Endodermal cell (in vitro differentiated cells): Measurements from ENCODE around the gene DUS1L. TPM values are rescaled to one million over a fixed set of nuclear protein-coding genes. Genes with fewer than 3 reads are reported as not detected.

Experiments
- DNase-seq: peaks from one replicate; pipeline ENCODE4 v3.0.0-alpha.2; 2017
- H3K27ac ChIP-seq: 2 replicates; pipeline ENCODE4 v1.5.1; 2013; ENCODE audit warnings: mild to moderate bottlenecking, low read depth, low read length, moderate library complexity
- H3K27me3 ChIP-seq: 2 replicates; pipeline ENCODE4 v1.6.1; 2013; ENCODE audit warnings: mild to moderate bottlenecking, low read length, moderate library complexity; ENCODE audit not compliant: insufficient read depth, control insufficient read depth, poor library complexity, severe bottlenecking
- H3K36me3 ChIP-seq: 2 replicates; pipeline ENCODE4 v1.7.0; 2013; ENCODE audit warnings: mild to moderate bottlenecking, low read length, moderate library complexity; ENCODE audit not compliant: control insufficient read depth, insufficient read depth
- H3K4me1 ChIP-seq: one replicate; pipeline ENCODE4 v1.7.0; 2013; ENCODE audit warnings: low read length; ENCODE audit not compliant: control insufficient read depth, insufficient read depth
- H3K4me3 ChIP-seq: 2 replicates; pipeline ENCODE4 v1.5.1; 2013; ENCODE audit warnings: mild to moderate bottlenecking, low read length, moderate library complexity
- H3K9ac ChIP-seq: 2 replicates; pipeline ENCODE4 v1.6.1; 2013; ENCODE audit warnings: mild to moderate bottlenecking, low read length, moderate library complexity; ENCODE audit not compliant: poor library complexity, severe bottlenecking; ENCODE audit errors: extremely low read depth
- H3K9me3 ChIP-seq: 2 replicates; pipeline ENCODE4 v1.6.1; 2013; ENCODE audit warnings: mild to moderate bottlenecking, low read length, moderate library complexity; ENCODE audit not compliant: control insufficient read depth
- H3K27ac Mint-ChIP-seq: 2 replicates; pipeline ENCODE4 v1.8.0; 2020; ENCODE audit warnings: mixed read lengths
- H3K27me3 Mint-ChIP-seq: 2 replicates; pipeline ENCODE4 v1.8.0; 2021; ENCODE audit warnings: mild to moderate bottlenecking, mixed read lengths; ENCODE audit not compliant: insufficient read depth
- H3K36me3 Mint-ChIP-seq: 2 replicates; pipeline ENCODE4 v1.8.0; 2020; ENCODE audit warnings: low read depth, mixed read lengths
- H3K4me1 Mint-ChIP-seq: 2 replicates; pipeline ENCODE4 v1.8.0; 2020; ENCODE audit warnings: mixed read lengths
- H3K4me3 Mint-ChIP-seq: 2 replicates; pipeline ENCODE4 v1.8.0; 2020; ENCODE audit warnings: mild to moderate bottlenecking, moderate library complexity, mixed read lengths
- H3K9me3 Mint-ChIP-seq: 2 replicates; pipeline ENCODE4 v1.8.0; 2020; ENCODE audit warnings: mild to moderate bottlenecking, mixed read lengths
- CTCF ChIP-seq: fragments of 200-600 bp; sonication (generic); conservative IDR thresholded peaks from 2 replicates; pipeline ENCODE4 v1.5.0; 2021; ENCODE audit warnings: antibody characterized with exemption, mild to moderate bottlenecking
- WGBS, 2 experiments: methylation state at CpG; one replicate each; pipeline versions ENCODE4 v1.1.5 to v1.1.7; 2013; ENCODE audit warnings: missing lambda C conversion rate in 2 of 2, mixed read lengths in 1 of 2; ENCODE audit not compliant: insufficient coverage in 1 of 2, insufficient read length in 1 of 2; 5-methylcytosine and 5-hydroxymethylcytosine counted together
- total RNA-seq, 2 donors: library from RNA; stranded (reverse); fragmentation: NEBNext Ultra II Directional in 1 of 2; extraction: Animal tissue kit (Norgen Biotek cat#: 25700) in 1 of 2; gene quantifications; 2 replicates in 1 of 2; 3 replicates in 1 of 2; pipeline ENCODE4 v1.2.1, GENCODE V29; 2021

The DUS1L gene
- total RNA-seq, 2 donors from 2014 or later = 85.3 to 108 TPM

GRCh38 chr17:82014432-82014831, 51.2 kb downstream of the DUS1L start:
- Mint-ChIP-seq H3K4me3 (no peak overlapping the region), H3K4me1 (no peaks in the 10 kb centered on the region), H3K9me3 (no peaks in the 10 kb centered on the region), H3K27me3 (no peaks in the 10 kb centered on the region), H3K36me3 (peaks cover 8% of the 10 kb centered on the region), H3K27ac (no peak overlapping the region)
- Histone ChIP-seq H3K9ac (no peak overlapping the region), H3K4me1 (no peaks in the 10 kb centered on the region), H3K36me3 (peaks cover 7% of the 10 kb centered on the region), H3K27me3 (no peaks in the 10 kb centered on the region), H3K9me3 (no peaks in the 10 kb centered on the region), H3K4me3 (no peak overlapping the region), H3K27ac (no peak overlapping the region)
- no peak for DNase-seq
- 93% methylated on average over 12 to 23 of the region's 23 CpGs for WGBS, 2 experiments
- no peak for TF ChIP-seq CTCF

GRCh38 chr17:82013772-82014321, 51.8 kb downstream of the DUS1L start:
- Histone ChIP-seq H3K4me1 (no peaks in the 10 kb centered on the region), H3K27me3 (no peaks in the 10 kb centered on the region), H3K27ac (no peak overlapping the region), H3K9ac (no peak overlapping the region), H3K9me3 (no peaks in the 10 kb centered on the region), H3K4me3 (no peak overlapping the region), H3K36me3 (peaks cover 7% of the 10 kb centered on the region)
- Mint-ChIP-seq H3K27ac (no peak overlapping the region), H3K9me3 (no peaks in the 10 kb centered on the region), H3K36me3 (peaks cover 7% of the 10 kb centered on the region), H3K4me3 (no peak overlapping the region), H3K27me3 (no peaks in the 10 kb centered on the region), H3K4me1 (no peaks in the 10 kb centered on the region)
- DNase-seq = no peak
- WGBS, 2 experiments = 90 to 95% methylated on average over 16 of the region's 16 CpGs
- TF ChIP-seq CTCF = no peak

- Mint-ChIP-seq H3K27me3 (no peaks in the 10 kb centered on the region), H3K27ac (no peak overlapping the region), H3K36me3 (peaks cover 2% of the 10 kb centered on the region), H3K4me1 (no peaks in the 10 kb centered on the region), H3K9me3 (no peaks in the 10 kb centered on the region), H3K4me3 (no peak overlapping the region)
- no peak for TF ChIP-seq CTCF
- Histone ChIP-seq H3K27me3 (no peaks in the 10 kb centered on the region), H3K36me3 (peaks cover 2% of the 10 kb centered on the region), H3K9me3 (no peaks in the 10 kb centered on the region), H3K4me3 (no peak overlapping the region), H3K27ac (peak overlapping the region; percentile 81), H3K9ac (no peak overlapping the region), H3K4me1 (no peaks in the 10 kb centered on the region)
- no peak for DNase-seq
- WGBS, 2 experiments = 82 to 94% methylated on average over 6 to 22 of the region's 22 CpGs
Measured at GRCh38 chr17:82013341-82013740, 52.3 kb downstream of the DUS1L start.
